K562 treated with DMSO at 1 percent for 4 hours (cell line): ENCODE data around the gene SPDYE11. TPM values are rescaled to one million over a fixed set of nuclear protein-coding genes. Genes with fewer than 3 reads are reported as not detected.

ENCODE experiments used
- total RNA-seq: library from RNA; unstranded; fragments of 300-600 nt; gene quantifications from 2 replicates; pipeline ENCODE4 v1.2.3, GENCODE V29; 2022; ENCODE audit not compliant: insufficient read depth

Gene SPDYE11, protein sequence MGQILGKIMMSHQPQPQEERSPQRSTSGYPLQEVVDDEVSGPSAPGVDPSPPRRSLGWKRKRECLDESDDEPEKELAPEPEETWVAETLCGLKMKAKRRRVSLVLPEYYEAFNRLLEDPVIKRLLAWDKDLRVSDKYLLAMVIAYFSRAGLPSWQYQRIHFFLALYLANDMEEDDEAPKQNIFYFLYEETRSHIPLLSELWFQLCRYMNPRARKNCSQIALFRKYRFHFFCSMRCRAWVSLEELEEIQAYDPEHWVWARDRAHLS
- not detected in 2 replicates for total RNA-seq

GRCh38 chr7:73057811-73058210, at the start of gene SPDYE11:
SPDYE11 (minus strand) TSS chr7:73057911; CDS start chr7:73056111, 1,800 bp downstream.

DNA sequence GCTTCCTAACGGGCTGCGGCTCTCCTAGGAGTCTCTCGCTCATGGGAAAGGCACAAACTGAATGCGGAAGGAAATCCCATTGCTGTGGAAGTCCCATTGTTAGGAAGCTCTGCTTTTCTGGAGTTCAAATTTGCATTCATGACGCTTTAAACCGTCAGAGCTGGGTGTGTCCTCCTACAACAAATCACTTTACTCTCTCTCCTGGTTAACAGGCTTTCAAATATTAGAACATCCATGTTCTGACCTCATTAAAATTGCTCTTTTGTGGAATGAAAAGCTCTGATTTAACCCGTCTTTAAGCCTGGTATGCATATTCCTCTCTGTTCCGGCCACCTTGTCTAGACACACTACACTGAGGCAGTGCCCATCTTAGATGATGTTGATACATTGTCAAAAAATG, 28.2 kb upstream of the SPDYE11 start, which contains the start of gene SPDYE9:
Gene SPDYE9 (minus strand): TSS at position 101 of the 400 bp plus-strand sequence. CDS start 1,800 bp downstream, outside the sequence.

DNA sequence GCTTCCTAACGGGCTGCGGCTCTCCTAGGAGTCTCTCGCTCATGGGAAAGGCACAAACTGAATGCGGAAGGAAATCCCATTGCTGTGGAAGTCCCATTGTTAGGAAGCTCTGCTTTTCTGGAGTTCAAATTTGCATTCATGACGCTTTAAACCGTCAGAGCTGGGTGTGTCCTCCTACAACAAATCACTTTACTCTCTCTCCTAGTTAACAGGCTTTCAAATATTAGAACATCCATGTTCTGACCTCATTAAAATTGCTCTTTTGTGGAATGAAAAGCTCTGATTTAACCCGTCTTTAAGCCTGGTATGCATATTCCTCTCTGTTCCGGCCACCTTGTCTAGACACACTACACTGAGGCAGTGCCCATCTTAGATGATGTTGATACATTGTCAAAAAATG, 28.0 kb downstream of the SPDYE11 start, which contains the start of gene SPDYE8:
Gene SPDYE8 (minus strand): TSS at position 101 of the 400 bp plus-strand sequence. CDS start 1,800 bp downstream, outside the sequence.

Other genes starting within 250 kb of the SPDYE11 start
- 7.5 and 7.8 TPM in 2 replicates for gene TYW1B, start 229.7 kb downstream of the SPDYE11 start, total RNA-seq
- 59.6 and 81.1 TPM in 2 replicates for gene POM121, start 132.8 kb downstream of the SPDYE11 start, total RNA-seq
- gene TRIM74, start 88.4 kb downstream of the SPDYE11 start, total RNA-seq = not detected in 2 replicates
- not detected in 2 replicates for gene SPDYE8, start 28.1 kb downstream of the SPDYE11 start, total RNA-seq
- not detected in 2 replicates for gene SPDYE9, start 28.1 kb upstream of the SPDYE11 start, total RNA-seq